ENCODE results near the gene DHX32.

GRCh38 chr10:125926247-125926646 lies 45.2 kb upstream of the DHX32 start:
- TF ChIP-seq CTCF (IDR thresholded peaks at IDR 0.05), result no peak
- TF ChIP-seq POLR2A (IDR thresholded peaks at IDR 0.05), result no peak
